ENCODE results near the gene AUNIP.

Gene AUNIP

DNA sequence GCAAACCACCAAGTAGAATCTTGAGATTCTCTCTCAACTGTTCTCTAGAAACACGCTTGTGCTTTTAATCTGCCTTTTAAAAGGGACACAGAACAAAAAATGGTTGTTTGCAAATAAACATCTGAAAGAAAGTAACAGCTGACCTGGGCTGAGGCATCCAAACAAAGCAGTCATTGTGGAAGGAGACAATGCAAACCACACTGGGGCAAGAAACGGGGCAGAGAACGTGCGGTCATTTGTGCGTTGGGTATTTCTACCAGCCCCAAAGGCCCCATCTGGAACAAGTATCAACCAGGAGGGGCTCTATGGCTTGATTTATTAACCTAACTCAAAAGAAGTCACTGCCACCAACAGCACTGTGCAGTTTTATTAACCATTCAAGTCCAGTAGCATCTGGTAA lies 41.0 kb upstream of the AUNIP start:
- H3K4me3 ChIP-seq (ENCODE audit: low read depth, low read length, poor library complexity, severe bottlenecking), result no peak overlapping the region
- peaks cover 28% of the 10 kb centered on the region for H3K4me1 ChIP-seq (ENCODE audit: insufficient read depth, low read length, severe bottlenecking)
- H2AFZ ChIP-seq (ENCODE audit: low read length), result no peak overlapping the region
- no peaks in the 10 kb centered on the region for H4K20me1 ChIP-seq (ENCODE audit: insufficient read depth, low read length)
- no peak for TF ChIP-seq EZH2 (IDR thresholded peaks at IDR 0.05; ENCODE audit: borderline replicate concordance, low read length)
- TF ChIP-seq, protein P1, sequence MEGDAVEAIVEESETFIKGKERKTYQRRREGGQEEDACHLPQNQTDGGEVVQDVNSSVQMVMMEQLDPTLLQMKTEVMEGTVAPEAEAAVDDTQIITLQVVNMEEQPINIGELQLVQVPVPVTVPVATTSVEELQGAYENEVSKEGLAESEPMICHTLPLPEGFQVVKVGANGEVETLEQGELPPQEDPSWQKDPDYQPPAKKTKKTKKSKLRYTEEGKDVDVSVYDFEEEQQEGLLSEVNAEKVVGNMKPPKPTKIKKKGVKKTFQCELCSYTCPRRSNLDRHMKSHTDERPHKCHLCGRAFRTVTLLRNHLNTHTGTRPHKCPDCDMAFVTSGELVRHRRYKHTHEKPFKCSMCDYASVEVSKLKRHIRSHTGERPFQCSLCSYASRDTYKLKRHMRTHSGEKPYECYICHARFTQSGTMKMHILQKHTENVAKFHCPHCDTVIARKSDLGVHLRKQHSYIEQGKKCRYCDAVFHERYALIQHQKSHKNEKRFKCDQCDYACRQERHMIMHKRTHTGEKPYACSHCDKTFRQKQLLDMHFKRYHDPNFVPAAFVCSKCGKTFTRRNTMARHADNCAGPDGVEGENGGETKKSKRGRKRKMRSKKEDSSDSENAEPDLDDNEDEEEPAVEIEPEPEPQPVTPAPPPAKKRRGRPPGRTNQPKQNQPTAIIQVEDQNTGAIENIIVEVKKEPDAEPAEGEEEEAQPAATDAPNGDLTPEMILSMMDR (IDR thresholded peaks at IDR 0.05; ENCODE audit: low read length), result no peak
- peaks cover 87% of the 10 kb centered on the region for H3K36me3 ChIP-seq (ENCODE audit: insufficient read depth, low read length)
- H3F3A ChIP-seq (ENCODE audit: insufficient read depth, low read length), result peaks cover 8% of the 10 kb centered on the region
- no peaks in the 10 kb centered on the region for H3K9me2 ChIP-seq (ENCODE audit: low read depth, low read length)
- H3K79me2 ChIP-seq (ENCODE audit: insufficient read depth, low read length), result peaks cover 33% of the 10 kb centered on the region
- no peaks in the 10 kb centered on the region for H3K9me3 ChIP-seq (ENCODE audit: low read length)
- H3K4me2 ChIP-seq (ENCODE audit: low read length), result no peak overlapping the region
- H3K9ac ChIP-seq (ENCODE audit: low read length), result no peak overlapping the region
- no peaks in the 10 kb centered on the region for H3K27me3 ChIP-seq (ENCODE audit: insufficient read depth, low read length)
- H3K27ac ChIP-seq (ENCODE audit: low read depth, low read length, poor library complexity, severe bottlenecking), result no peak overlapping the region

DNA sequence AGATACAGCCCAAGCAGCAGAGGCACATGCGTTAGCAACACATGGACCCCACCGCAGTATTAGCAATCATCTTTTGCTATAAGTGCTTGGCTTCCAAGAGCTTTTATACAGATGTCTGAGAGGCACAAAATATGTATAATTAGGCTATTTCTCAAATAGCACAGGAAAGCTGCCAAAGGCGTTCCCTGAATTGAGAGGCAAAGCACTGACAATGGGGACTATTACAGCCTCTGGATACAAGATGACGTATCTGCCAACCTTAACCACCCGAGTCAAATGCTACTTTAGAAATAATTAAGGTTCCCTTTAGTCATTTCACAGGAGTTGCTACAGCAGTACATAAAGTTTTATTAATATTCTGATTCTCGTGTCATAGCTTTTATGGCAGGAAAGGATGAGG lies 40.5 kb upstream of the AUNIP start:
- Histone ChIP-seq H3K9me2 (ENCODE audit: low read depth, low read length) (no peaks in the 10 kb centered on the region), H3F3A (ENCODE audit: insufficient read depth, low read length) (peaks cover 8% of the 10 kb centered on the region), H3K36me3 (ENCODE audit: insufficient read depth, low read length) (peaks cover 87% of the 10 kb centered on the region), H3K27me3 (ENCODE audit: insufficient read depth, low read length) (no peaks in the 10 kb centered on the region), H2AFZ (ENCODE audit: low read length) (no peak overlapping the region), H3K4me3 (ENCODE audit: low read depth, low read length, poor library complexity, severe bottlenecking) (no peak overlapping the region), H4K20me1 (ENCODE audit: insufficient read depth, low read length) (no peaks in the 10 kb centered on the region), H3K4me1 (ENCODE audit: insufficient read depth, low read length, severe bottlenecking) (peaks cover 30% of the 10 kb centered on the region), H3K9me3 (ENCODE audit: low read length) (no peaks in the 10 kb centered on the region), H3K79me2 (ENCODE audit: insufficient read depth, low read length) (peaks cover 28% of the 10 kb centered on the region), H3K27ac (ENCODE audit: low read depth, low read length, poor library complexity, severe bottlenecking) (no peak overlapping the region), H3K9ac (ENCODE audit: low read length) (no peak overlapping the region), H3K4me2 (ENCODE audit: low read length) (no peak overlapping the region)
- TF ChIP-seq EZH2 (IDR thresholded peaks at IDR 0.05; ENCODE audit: borderline replicate concordance, low read length), result no peak
- TF ChIP-seq, protein P1 (IDR thresholded peaks at IDR 0.05; ENCODE audit: low read length), result no peak

DNA sequence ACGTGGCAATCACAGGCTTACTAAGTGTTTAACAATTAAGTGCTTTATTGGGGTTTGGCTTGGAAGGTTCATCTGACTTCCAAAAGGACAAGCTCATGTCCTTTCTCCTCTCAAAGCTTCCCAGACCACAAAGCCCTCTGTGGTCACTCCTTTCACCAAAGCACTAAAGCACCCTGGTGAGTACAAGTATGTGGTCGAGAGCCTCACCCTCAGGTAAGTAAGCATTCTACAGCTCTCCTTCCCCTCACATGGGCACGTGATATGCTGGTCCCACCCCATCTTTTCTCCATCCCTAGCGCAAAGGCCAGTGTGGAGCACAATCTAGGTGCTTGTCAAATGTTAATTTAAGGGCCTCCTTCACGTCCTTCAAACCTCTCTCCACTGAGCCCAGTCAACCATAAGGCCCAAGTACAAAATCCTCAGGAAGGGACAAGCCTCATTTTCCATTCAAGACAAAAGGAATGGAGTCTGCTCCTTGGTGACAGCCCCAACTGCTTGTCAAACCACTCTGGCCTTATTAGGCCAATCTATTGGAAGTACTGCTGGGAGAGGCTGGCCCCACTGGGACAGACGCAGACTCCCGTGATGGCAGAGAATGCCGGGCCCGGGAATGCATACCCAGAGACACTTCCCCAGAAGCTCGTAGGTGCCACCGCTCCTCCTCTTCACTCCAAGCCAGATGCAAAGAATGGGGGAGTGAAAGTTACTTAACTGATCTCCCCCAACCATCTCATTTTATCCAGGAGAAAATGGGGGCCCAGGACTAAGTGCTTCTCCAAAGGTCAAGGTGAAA lies 39.2 kb upstream of the AUNIP start:
- no peak overlapping the region for H3K4me2 ChIP-seq (ENCODE audit: low read length)
- no peaks in the 10 kb centered on the region for H3K9me3 ChIP-seq (ENCODE audit: low read length)
- peaks cover 15% of the 10 kb centered on the region for H3K79me2 ChIP-seq (ENCODE audit: insufficient read depth, low read length)
- no peaks in the 10 kb centered on the region for H3K9me2 ChIP-seq (ENCODE audit: low read depth, low read length)
- H3K4me3 ChIP-seq (ENCODE audit: low read depth, low read length, poor library complexity, severe bottlenecking), result no peak overlapping the region
- TF ChIP-seq, protein P1 (IDR thresholded peaks at IDR 0.05; ENCODE audit: low read length), result no peak
- TF ChIP-seq EZH2 (IDR thresholded peaks at IDR 0.05; ENCODE audit: borderline replicate concordance, low read length), result no peak
- H3K27me3 ChIP-seq (ENCODE audit: insufficient read depth, low read length), result no peaks in the 10 kb centered on the region
- H3K36me3 ChIP-seq (ENCODE audit: insufficient read depth, low read length), result peaks cover 84% of the 10 kb centered on the region
- peak overlapping the region; percentile 9 for H3K27ac ChIP-seq (ENCODE audit: low read depth, low read length, poor library complexity, severe bottlenecking)
- H3F3A ChIP-seq (ENCODE audit: insufficient read depth, low read length), result peaks cover 8% of the 10 kb centered on the region
- no peak overlapping the region for H2AFZ ChIP-seq (ENCODE audit: low read length)
- no peaks in the 10 kb centered on the region for H4K20me1 ChIP-seq (ENCODE audit: insufficient read depth, low read length)
- H3K4me1 ChIP-seq (ENCODE audit: insufficient read depth, low read length, severe bottlenecking), result peaks cover 16% of the 10 kb centered on the region
- no peak overlapping the region for H3K9ac ChIP-seq (ENCODE audit: low read length)
